ENCODE measurements around the gene LSM14A.

The LSM14A gene

GRCh38 chr19:34232566-34233481 is 60.5 kb downstream of the LSM14A start:
- Histone ChIP-seq H3K4me2 (no peak overlapping the region), H3K36me3 (ENCODE audit: insufficient read depth) (no peaks in the 10 kb centered on the region), H3K4me3 (IDR thresholded peaks at IDR 0.05; ENCODE audit: insufficient read depth, low read depth, low read length) (no peak overlapping the region), H3K9ac (no peak overlapping the region), H3K27me3 (ENCODE audit: insufficient read depth, low read depth) (no peaks in the 10 kb centered on the region), H3K27ac (no peak overlapping the region), H4K20me1 (ENCODE audit: insufficient read depth) (no peaks in the 10 kb centered on the region), H3K79me2 (ENCODE audit: insufficient read depth, low read depth) (no peaks in the 10 kb centered on the region), H3K4me1 (ENCODE audit: low read depth, poor library complexity, severe bottlenecking) (no peaks in the 10 kb centered on the region), H2AFZ (ENCODE audit: low read depth) (no peak overlapping the region)
- TF ChIP-seq CTCF (conservative IDR thresholded peaks at IDR 0.05; ENCODE audit: low read depth, low read length), result no peak

DNA sequence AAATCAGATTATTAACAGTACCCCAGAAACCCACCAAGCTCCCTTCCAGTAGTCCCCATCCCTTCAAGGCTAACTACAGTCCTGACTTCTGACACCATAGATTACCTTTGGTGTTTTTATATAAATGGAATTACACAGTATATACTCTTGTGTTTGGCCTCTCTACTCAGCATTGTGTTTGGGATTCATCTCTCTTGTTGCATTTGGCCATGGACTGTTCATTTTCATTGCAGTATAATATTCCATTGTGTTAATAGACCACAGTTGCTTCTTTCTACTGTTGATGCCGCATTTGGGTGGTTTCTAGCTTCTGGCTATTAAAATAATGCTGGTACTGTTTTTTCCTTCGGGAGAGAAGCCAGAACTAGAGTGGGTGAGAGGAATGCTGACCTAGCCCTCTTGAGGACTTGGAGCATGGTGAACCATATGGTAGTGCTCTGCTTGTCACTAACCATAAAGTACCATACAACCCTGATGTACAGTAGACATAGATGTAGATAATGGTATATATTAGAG is 63.2 kb downstream of the LSM14A start:
- H3K4me1 ChIP-seq (ENCODE audit: low read depth, poor library complexity, severe bottlenecking), result no peaks in the 10 kb centered on the region
- no peaks in the 10 kb centered on the region for H3K79me2 ChIP-seq (ENCODE audit: insufficient read depth, low read depth)
- H3K36me3 ChIP-seq (ENCODE audit: insufficient read depth), result no peaks in the 10 kb centered on the region
- H2AFZ ChIP-seq (ENCODE audit: low read depth), result no peak overlapping the region
- H3K4me2 ChIP-seq, result no peak overlapping the region
- H3K9ac ChIP-seq, result no peak overlapping the region
- H4K20me1 ChIP-seq (ENCODE audit: insufficient read depth), result no peaks in the 10 kb centered on the region
- TF ChIP-seq CTCF (conservative IDR thresholded peaks at IDR 0.05; ENCODE audit: low read depth, low read length), result no peak
- H3K27me3 ChIP-seq (ENCODE audit: insufficient read depth, low read depth), result no peaks in the 10 kb centered on the region
- no peak overlapping the region for H3K27ac ChIP-seq
- H3K4me3 ChIP-seq (IDR thresholded peaks at IDR 0.05; ENCODE audit: insufficient read depth, low read depth, low read length), result no peak overlapping the region

DNA sequence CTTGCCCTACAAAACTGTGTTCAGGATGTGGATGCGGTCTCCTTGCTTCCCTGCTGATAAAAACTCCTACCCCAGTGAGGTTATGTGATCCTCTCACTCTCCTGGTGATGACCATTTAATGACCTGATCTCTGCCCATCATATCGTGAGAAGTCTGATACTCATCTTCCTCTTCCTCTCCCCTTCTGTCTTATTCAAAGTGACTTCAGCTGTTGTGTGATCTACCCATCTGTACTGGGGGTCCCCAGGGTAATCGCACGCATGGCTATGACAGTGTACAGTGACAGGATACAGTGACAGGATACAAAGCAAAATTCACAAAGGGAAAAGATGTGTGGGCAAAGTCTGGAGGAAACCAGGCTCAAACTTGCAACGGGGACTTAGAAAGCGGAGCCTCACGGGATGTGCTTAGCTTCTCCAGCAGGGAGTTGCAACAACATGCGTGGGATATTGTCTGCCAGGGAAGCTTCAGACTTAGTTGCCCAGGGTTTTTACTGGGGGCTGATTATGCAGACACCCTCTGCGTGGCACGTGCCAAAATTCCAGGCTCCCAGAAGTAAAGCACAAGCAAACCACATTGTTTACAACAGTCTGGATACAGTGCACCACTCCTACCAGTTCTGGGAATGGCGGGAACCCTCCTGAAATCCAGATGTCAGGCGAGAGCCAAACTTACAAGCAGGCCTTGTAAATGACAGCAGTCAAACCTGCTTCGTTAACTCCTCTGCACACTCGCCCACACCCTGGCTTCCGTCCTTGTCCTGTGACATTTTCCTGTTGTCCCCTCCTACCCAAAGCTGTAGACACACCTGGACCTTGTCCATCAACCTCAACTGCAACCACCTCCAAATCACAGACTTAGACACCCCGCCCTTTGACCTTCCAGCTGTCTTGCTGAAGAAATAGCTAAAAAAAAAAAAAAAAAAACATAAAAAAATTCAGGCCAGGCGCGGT is 64.0 kb downstream of the LSM14A start:
- Histone ChIP-seq H3K27ac (no peak overlapping the region), H4K20me1 (ENCODE audit: insufficient read depth) (no peaks in the 10 kb centered on the region), H3K79me2 (ENCODE audit: insufficient read depth, low read depth) (no peaks in the 10 kb centered on the region), H3K4me1 (ENCODE audit: low read depth, poor library complexity, severe bottlenecking) (no peaks in the 10 kb centered on the region), H2AFZ (ENCODE audit: low read depth) (no peak overlapping the region), H3K27me3 (ENCODE audit: insufficient read depth, low read depth) (no peaks in the 10 kb centered on the region), H3K36me3 (ENCODE audit: insufficient read depth) (no peaks in the 10 kb centered on the region), H3K4me2 (no peak overlapping the region), H3K9ac (no peak overlapping the region), H3K4me3 (IDR thresholded peaks at IDR 0.05; ENCODE audit: insufficient read depth, low read depth, low read length) (no peak overlapping the region)
- TF ChIP-seq CTCF (conservative IDR thresholded peaks at IDR 0.05; ENCODE audit: low read depth, low read length), result no peak

DNA sequence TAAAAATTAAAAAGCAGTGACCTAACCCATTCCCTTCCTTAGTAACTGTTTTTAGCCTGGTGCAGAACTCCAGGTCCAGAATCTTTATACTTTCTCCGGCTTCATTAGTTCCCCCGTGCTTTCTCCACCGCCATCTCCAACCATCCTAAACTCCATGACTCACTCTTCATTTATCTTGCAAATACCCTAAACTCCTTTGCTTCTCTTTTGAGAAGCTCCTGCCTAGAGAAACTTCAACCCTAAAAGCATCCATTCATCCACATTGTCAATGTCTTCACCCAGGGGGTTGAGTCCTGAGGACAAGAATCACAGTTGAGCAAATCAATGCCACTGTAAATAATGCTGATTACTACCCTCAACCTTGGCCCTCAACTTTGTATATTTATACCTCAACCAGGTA is 65.0 kb downstream of the LSM14A start:
- no peaks in the 10 kb centered on the region for H3K27me3 ChIP-seq (ENCODE audit: insufficient read depth, low read depth)
- no peak overlapping the region for H3K27ac ChIP-seq
- H3K36me3 ChIP-seq (ENCODE audit: insufficient read depth), result no peaks in the 10 kb centered on the region
- no peak overlapping the region for H3K9ac ChIP-seq
- no peaks in the 10 kb centered on the region for H4K20me1 ChIP-seq (ENCODE audit: insufficient read depth)
- H2AFZ ChIP-seq (ENCODE audit: low read depth), result no peak overlapping the region
- no peak for TF ChIP-seq CTCF (conservative IDR thresholded peaks at IDR 0.05; ENCODE audit: low read depth, low read length)
- no peak overlapping the region for H3K4me2 ChIP-seq
- no peaks in the 10 kb centered on the region for H3K4me1 ChIP-seq (ENCODE audit: low read depth, poor library complexity, severe bottlenecking)
- H3K4me3 ChIP-seq (IDR thresholded peaks at IDR 0.05; ENCODE audit: insufficient read depth, low read depth, low read length), result no peak overlapping the region
- no peaks in the 10 kb centered on the region for H3K79me2 ChIP-seq (ENCODE audit: insufficient read depth, low read depth)

Data from KMS-11 (cell line).